ENCODE measurements around the gene ZBTB9.

DNA sequence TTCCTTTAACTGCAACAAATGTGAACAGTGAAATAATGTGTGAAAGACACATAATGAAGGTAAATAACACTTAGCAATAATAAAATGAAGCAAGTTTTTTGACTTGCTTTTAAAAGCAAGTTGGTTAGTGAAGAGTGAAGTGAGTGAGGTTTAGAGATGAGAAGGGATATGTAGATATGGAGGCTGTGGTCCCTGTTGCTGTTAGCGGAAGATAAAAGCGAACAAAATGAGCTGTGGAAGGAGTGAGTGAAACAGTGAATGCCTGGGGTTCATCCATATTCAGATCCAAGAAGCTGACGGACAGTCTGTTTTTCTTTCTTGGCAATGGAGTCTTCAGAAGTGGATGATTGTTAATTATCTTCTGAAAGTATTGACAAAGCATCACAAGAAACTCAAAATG is 23.5 kb downstream of the ZBTB9 start:
- TF ChIP-seq ZNF544 (tag by site-specific recombination; IDR thresholded peaks at IDR 0.05) (no peak), CTCF (tag by site-specific recombination; IDR thresholded peaks at IDR 0.05) (no peak), ZNF138 (tag by site-specific recombination; IDR thresholded peaks at IDR 0.05; ENCODE audit: borderline replicate concordance) (no peak), TSHZ1 (tag by site-specific recombination; IDR thresholded peaks at IDR 0.05; ENCODE audit: borderline replicate concordance) (no peak), ZNF433 (tag by site-specific recombination; IDR thresholded peaks at IDR 0.05; ENCODE audit: low read depth) (no peak), ZNF10 (tag by site-specific recombination; IDR thresholded peaks at IDR 0.05) (no peak), EGR2 (tag by site-specific recombination; IDR thresholded peaks at IDR 0.05; ENCODE audit: low read depth) (no peak), ZNF148 (tag by site-specific recombination; IDR thresholded peaks at IDR 0.05; ENCODE audit: borderline replicate concordance) (no peak), TCF7L2 (IDR thresholded peaks at IDR 0.05; ENCODE audit: borderline replicate concordance, low read depth, low read length) (no peak), IKZF3 (tag by site-specific recombination; IDR thresholded peaks at IDR 0.05) (no peak), ZNF184 (tag by site-specific recombination; IDR thresholded peaks at IDR 0.05) (no peak), ZNF777 (tag by site-specific recombination; IDR thresholded peaks at IDR 0.05; ENCODE audit: borderline replicate concordance) (no peak), ZNF121 (tag by site-specific recombination; IDR thresholded peaks at IDR 0.05) (no peak)
- TF ChIP-seq, protein P1, sequence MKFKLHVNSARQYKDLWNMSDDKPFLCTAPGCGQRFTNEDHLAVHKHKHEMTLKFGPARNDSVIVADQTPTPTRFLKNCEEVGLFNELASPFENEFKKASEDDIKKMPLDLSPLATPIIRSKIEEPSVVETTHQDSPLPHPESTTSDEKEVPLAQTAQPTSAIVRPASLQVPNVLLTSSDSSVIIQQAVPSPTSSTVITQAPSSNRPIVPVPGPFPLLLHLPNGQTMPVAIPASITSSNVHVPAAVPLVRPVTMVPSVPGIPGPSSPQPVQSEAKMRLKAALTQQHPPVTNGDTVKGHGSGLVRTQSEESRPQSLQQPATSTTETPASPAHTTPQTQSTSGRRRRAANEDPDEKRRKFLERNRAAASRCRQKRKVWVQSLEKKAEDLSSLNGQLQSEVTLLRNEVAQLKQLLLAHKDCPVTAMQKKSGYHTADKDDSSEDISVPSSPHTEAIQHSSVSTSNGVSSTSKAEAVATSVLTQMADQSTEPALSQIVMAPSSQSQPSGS (tag by site-specific recombination; IDR thresholded peaks at IDR 0.05; ENCODE audit: low read depth), result no peak
